ENCODE results near the gene KDM2A. TPM values are rescaled to one million over a fixed set of nuclear protein-coding genes. Genes with fewer than 3 reads are reported as not detected.

Gene KDM2A
- total RNA-seq (2014; rRNA removed; shearing (Covaris generic)): 12.7 and 16.2 TPM in 2 replicates

- DNase-seq (ENCODE audit: low spot score): peak; percentile 97
Measured at GRCh38 chr11:67118801-67119584, at the start of gene KDM2A. Gene KDM2A, plus strand, starts transcription at chr11:67119263. Its CDS starts 2,054 bp downstream, at chr11:67121317.

- DNase-seq (ENCODE audit: low spot score): no peak
Measured at GRCh38 chr11:67071420-67072284, 47.4 kb upstream of the KDM2A start.

GRCh38 chr11:67072295-67072694 lies 46.8 kb upstream of the KDM2A start:
- DNase-seq (ENCODE audit: low spot score): no peak

GRCh38 chr11:67073908-67074307 lies 45.2 kb upstream of the KDM2A start:
- no peak for DNase-seq (ENCODE audit: low spot score)

- DNase-seq (ENCODE audit: low spot score): no peak
Measured at GRCh38 chr11:67076202-67076601, 42.9 kb upstream of the KDM2A start.

- DNase-seq (ENCODE audit: low spot score): no peak
Measured at GRCh38 chr11:67079065-67079705, 39.9 kb upstream of the KDM2A start.

- no peak for DNase-seq (ENCODE audit: low spot score)
Measured at GRCh38 chr11:67082071-67082791, 36.8 kb upstream of the KDM2A start.

- no peak for DNase-seq (ENCODE audit: low spot score)
Measured at GRCh38 chr11:67083786-67084366, 35.2 kb upstream of the KDM2A start.

GRCh38 chr11:67085617-67086016 lies 33.4 kb upstream of the KDM2A start:
- DNase-seq (ENCODE audit: low spot score): no peak

- DNase-seq (ENCODE audit: low spot score): no peak
Measured at GRCh38 chr11:67090717-67091116, 28.3 kb upstream of the KDM2A start.

GRCh38 chr11:67095214-67095507 lies 23.9 kb upstream of the KDM2A start:
- no peak for DNase-seq (ENCODE audit: low spot score)

GRCh38 chr11:67098799-67099429 lies 20.1 kb upstream of the KDM2A start:
- no peak for DNase-seq (ENCODE audit: low spot score)

GRCh38 chr11:67099831-67100324 lies 19.2 kb upstream of the KDM2A start:
- no peak for DNase-seq (ENCODE audit: low spot score)

GRCh38 chr11:67102664-67103063 lies 16.4 kb upstream of the KDM2A start:
- DNase-seq (ENCODE audit: low spot score): no peak

GRCh38 chr11:67105964-67106363 lies 13.1 kb upstream of the KDM2A start:
- DNase-seq (ENCODE audit: low spot score): no peak

GRCh38 chr11:67111261-67111660 lies 7.8 kb upstream of the KDM2A start:
- no peak for DNase-seq (ENCODE audit: low spot score)

- no peak for DNase-seq (ENCODE audit: low spot score)
Measured at GRCh38 chr11:67113231-67113721, 5.8 kb upstream of the KDM2A start.

GRCh38 chr11:67114275-67114896 lies 4.7 kb upstream of the KDM2A start:
- no peak for DNase-seq (ENCODE audit: low spot score)

GRCh38 chr11:67116758-67117105 lies 2.3 kb upstream of the KDM2A start:
- DNase-seq (ENCODE audit: low spot score): no peak

- no peak for DNase-seq (ENCODE audit: low spot score)
Measured at GRCh38 chr11:67117176-67117575, 1.9 kb upstream of the KDM2A start.

All from H4 (cell line).